H1 (cell line): Measurements from ENCODE around the gene TM9SF2. TPM values are rescaled to one million over a fixed set of nuclear protein-coding genes. Genes with fewer than 3 reads are reported as not detected.

ENCODE experiments used
- BCL11A ChIP-seq, 2 experiments: IDR thresholded peaks; one replicate each; pipeline ENCODE4 v1.6.1; 2011; ENCODE audit warnings: low read depth in 2 of 2, low read length in 2 of 2, mild to moderate bottlenecking in 2 of 2
- CHD2 ChIP-seq: IDR thresholded peaks from 2 replicates; pipeline ENCODE4 v1.6.1; 2012; ENCODE audit warnings: low read length, improper control_type of control experiment
- CTCF ChIP-seq, 3 experiments: IDR thresholded peaks; 1 replicate in 2 of 3; 2 replicates in 1 of 3; pipeline versions ENCODE4 v1.5.1 to v1.6.1; 2011; ENCODE audit warnings: low read length in 3 of 3, mild to moderate bottlenecking in 3 of 3, inconsistent platforms in 2 of 3, low read depth in 1 of 3, moderate library complexity in 1 of 3; ENCODE audit not compliant: insufficient read depth in 1 of 3; ENCODE audit errors: control extremely low read depth in 1 of 3
- HDAC2 ChIP-seq, 2 experiments: fragments of 300-600 bp in 1 of 2; sonication (generic) in 1 of 2; IDR thresholded peaks; 2 replicates each; pipeline ENCODE4 v1.6.1; 2011 to 2012; ENCODE audit warnings: low read depth in 2 of 2, low read length in 2 of 2, mild to moderate bottlenecking in 2 of 2, moderate library complexity in 2 of 2, borderline replicate concordance in 1 of 2, inconsistent platforms in 1 of 2
- SRF ChIP-seq: IDR thresholded peaks from 2 replicates; pipeline ENCODE4 v1.6.1; 2011; ENCODE audit warnings: mild to moderate bottlenecking, low read depth, low read length, moderate library complexity
- TCF12 ChIP-seq: IDR thresholded peaks from 2 replicates; pipeline ENCODE4 v1.6.1; 2011; ENCODE audit warnings: low read depth, mild to moderate bottlenecking, low read length
- polyA plus RNA-seq, 7 experiments: library from polyadenylated mRNA; depleted of rRNA in 3 of 7; stranded (reverse) in 5 of 7; unstranded in 2 of 7; fragments of >200 nt in 5 of 7; fragments of 200-250 nt in 2 of 7; gene quantifications; 1 replicate in 5 of 7; 2 replicates in 1 of 7; 4 replicates in 1 of 7; pipeline versions ENCODE4 v1.2.1 to v1.2.3, GENCODE V29; 2011 to 2013; ENCODE audit warnings: missing spikeins in 2 of 7, mixed read lengths in 2 of 7
- small RNA-seq: library from polyadenylated mRNA; stranded (forward); fragments of <200 nt; extraction: miRNeasy Mini kit (QIAGEN cat#:217004); gene quantifications from one replicate; pipeline ENCODE3, GENCODE V24; 2013; ENCODE audit not compliant: insufficient read depth
- total RNA-seq: library from RNA; stranded (reverse); fragmentation: NEBNext Ultra II Directional; extraction: Animal tissue kit (Norgen Biotek cat#: 25700); gene quantifications from 2 replicates; pipeline ENCODE4 v1.2.1, GENCODE V29; 2021

TM9SF2 gene
- total and polyA plus RNA-seq, 2 of the 8 experiments (the other 6 are each of a cell fraction or from before 2014, with no cell fraction given), result 68.0 to 101 TPM

DNA sequence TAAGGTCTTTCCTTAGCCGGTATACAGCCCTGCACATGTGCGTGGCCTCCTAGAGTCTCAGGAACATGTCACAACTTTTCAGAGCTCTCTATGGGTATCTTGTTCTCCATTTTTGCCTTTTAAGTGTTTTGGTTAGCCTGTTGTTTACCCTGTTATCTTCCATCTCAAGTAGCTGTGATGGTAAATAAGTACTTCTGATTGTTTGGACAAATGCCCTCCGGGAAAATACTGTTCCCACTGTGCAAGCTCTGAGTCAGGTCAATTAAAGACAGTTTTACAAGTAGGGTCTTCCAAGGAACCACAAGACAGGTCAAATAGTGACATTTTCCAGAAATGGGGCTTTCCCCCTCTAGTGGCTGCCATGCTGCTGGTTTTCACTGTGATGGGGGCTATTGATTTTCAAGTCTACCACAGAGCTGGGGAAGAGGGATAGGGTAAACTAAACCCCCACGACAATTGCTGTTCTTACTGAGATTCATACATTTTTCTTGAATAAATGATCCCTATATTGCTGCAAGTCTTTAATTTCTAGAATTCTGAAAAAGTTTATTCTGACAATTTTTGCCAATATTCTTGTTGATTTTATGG, 109.5 kb downstream of the TM9SF2 start (continued):
- TF ChIP-seq CTCF (IDR thresholded peaks at IDR 0.05; ENCODE audit: control extremely low read depth in 1 of 3, insufficient read depth in 1 of 3, low read depth in 1 of 3, low read length in 3 of 3), result peak in 2 of 3 experiments; percentile 24 to 41; a peak in 3 of 4 replicates
- no peak for TF ChIP-seq BCL11A (IDR thresholded peaks at IDR 0.05; ENCODE audit: low read depth in 2 of 2, low read length in 2 of 2)
- TF ChIP-seq TCF12, result no peak
- no peak for TF ChIP-seq SRF
- TF ChIP-seq HDAC2 (IDR thresholded peaks at IDR 0.05; ENCODE audit: borderline replicate concordance in 1 of 2, low read depth in 2 of 2, low read length in 2 of 2), result no peak
- TF ChIP-seq CHD2, result no peak

Small RNA genes within 50 kb of the gene (small RNA-seq; reads per million reads assigned to genes)
- not detected for gene AL139035.1

Other genes starting within 250 kb of the TM9SF2 start
- not detected in 2 replicates for gene GPR18, start 243.1 kb upstream of the TM9SF2 start, total RNA-seq
- not detected in 2 replicates for gene GPR18, start 243.1 kb upstream of the TM9SF2 start, polyA plus RNA-seq (2011; rRNA removed)
- gene GPR183, start 194.1 kb upstream of the TM9SF2 start, total RNA-seq, result not detected in 2 replicates
- not detected in 2 replicates for gene GPR183, start 194.1 kb upstream of the TM9SF2 start, polyA plus RNA-seq (2011; rRNA removed)
- 9.8 and 11.3 TPM in 2 replicates for gene CLYBL, start 105.2 kb downstream of the TM9SF2 start, total RNA-seq
- gene CLYBL, start 105.2 kb downstream of the TM9SF2 start, polyA plus RNA-seq (2011; rRNA removed), result 5.2 and 9.2 TPM in 2 replicates